PC-9 (cell line): Measurements from ENCODE around the gene TMEM132D.

ENCODE experiments used
- EZH2 ChIP-seq: fragments of 200-600 bp; sonication (generic); IDR thresholded peaks from 2 replicates; pipeline ENCODE4 v1.8.0; 2017; ENCODE audit warnings: antibody characterized with exemption, low read depth
- TF ChIP-seq, protein P1 (sequence below): fragments of 200-600 bp; sonication (generic); conservative IDR thresholded peaks from 2 replicates; pipeline ENCODE4 v1.6.1; 2017; ENCODE audit warnings: mixed run types, antibody characterized with exemption, mild to moderate bottlenecking, moderate library complexity

DNA sequence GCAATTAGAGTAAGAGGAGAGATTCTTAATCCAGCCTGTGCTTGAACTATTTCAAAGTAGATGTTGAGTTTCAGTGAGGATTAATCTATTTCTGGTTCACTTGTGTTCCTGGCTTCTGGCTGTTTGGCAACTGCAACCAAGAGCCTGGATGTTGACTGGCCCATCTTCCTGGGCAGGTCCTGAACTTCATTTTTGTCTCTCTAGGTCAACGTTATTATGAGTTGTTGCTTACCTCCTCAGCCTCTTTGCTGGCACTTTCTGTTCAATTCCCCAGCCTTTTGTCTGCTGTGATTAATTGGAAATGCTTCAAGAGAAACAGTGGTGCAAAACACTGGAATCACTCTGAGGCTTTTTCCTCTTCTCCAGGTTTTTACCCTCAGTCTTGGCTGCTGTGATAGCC is 56.8 kb downstream of the TMEM132D start:
- TF ChIP-seq, protein P1, sequence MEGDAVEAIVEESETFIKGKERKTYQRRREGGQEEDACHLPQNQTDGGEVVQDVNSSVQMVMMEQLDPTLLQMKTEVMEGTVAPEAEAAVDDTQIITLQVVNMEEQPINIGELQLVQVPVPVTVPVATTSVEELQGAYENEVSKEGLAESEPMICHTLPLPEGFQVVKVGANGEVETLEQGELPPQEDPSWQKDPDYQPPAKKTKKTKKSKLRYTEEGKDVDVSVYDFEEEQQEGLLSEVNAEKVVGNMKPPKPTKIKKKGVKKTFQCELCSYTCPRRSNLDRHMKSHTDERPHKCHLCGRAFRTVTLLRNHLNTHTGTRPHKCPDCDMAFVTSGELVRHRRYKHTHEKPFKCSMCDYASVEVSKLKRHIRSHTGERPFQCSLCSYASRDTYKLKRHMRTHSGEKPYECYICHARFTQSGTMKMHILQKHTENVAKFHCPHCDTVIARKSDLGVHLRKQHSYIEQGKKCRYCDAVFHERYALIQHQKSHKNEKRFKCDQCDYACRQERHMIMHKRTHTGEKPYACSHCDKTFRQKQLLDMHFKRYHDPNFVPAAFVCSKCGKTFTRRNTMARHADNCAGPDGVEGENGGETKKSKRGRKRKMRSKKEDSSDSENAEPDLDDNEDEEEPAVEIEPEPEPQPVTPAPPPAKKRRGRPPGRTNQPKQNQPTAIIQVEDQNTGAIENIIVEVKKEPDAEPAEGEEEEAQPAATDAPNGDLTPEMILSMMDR = no peak
- no peak for TF ChIP-seq EZH2
